Prostate gland (tissue), 2 donors: ENCODE results near the gene INPP5E.
"Not testable (repeated sequence)": the region's sequence is repeated elsewhere in the genome, so short reads cannot be mapped to it uniquely, and the experiment has no call there.

Experiments
- POLR2A ChIP-seq: fragments of 450-650 bp; IDR thresholded peaks from one replicate; pipeline ENCODE4 v1.6.1; 2016; ENCODE audit warnings: antibody characterized with exemption, mild to moderate bottlenecking
- TF ChIP-seq, protein P1 (sequence below), 4 experiments: fragments of 200-600 bp in 2 of 4; fragments of 450-650 bp in 2 of 4; sonication (generic) in 2 of 4; IDR thresholded peaks; 1 replicate in 3 of 4; 2 replicates in 1 of 4; pipeline ENCODE4 v1.5.1; 2016 to 2019; ENCODE audit warnings: antibody characterized with exemption in 4 of 4, mild to moderate bottlenecking in 2 of 4, moderate library complexity in 2 of 4

DNA sequence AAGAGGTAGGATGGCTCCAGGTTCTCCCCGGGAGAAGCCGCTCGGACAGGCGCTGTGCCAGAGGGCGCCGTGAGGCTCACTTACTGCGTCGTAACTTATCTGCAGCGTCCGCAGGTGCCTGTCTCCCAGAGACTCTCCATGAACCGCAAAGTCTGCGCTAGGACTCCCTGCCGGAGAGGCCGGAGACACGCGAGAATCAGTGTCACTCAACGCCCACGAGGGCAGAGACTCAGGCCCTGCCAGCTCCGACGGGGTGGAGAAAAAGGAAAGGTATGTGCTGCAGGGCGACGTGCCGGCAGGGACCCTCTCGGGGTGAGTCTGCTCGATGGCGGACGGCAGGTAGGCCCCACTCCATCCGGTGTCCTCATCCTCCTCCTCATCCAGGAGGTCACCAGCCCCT lies 32.6 kb downstream of the INPP5E start:
- TF ChIP-seq, protein P1, sequence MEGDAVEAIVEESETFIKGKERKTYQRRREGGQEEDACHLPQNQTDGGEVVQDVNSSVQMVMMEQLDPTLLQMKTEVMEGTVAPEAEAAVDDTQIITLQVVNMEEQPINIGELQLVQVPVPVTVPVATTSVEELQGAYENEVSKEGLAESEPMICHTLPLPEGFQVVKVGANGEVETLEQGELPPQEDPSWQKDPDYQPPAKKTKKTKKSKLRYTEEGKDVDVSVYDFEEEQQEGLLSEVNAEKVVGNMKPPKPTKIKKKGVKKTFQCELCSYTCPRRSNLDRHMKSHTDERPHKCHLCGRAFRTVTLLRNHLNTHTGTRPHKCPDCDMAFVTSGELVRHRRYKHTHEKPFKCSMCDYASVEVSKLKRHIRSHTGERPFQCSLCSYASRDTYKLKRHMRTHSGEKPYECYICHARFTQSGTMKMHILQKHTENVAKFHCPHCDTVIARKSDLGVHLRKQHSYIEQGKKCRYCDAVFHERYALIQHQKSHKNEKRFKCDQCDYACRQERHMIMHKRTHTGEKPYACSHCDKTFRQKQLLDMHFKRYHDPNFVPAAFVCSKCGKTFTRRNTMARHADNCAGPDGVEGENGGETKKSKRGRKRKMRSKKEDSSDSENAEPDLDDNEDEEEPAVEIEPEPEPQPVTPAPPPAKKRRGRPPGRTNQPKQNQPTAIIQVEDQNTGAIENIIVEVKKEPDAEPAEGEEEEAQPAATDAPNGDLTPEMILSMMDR (IDR thresholded peaks at IDR 0.05) = not testable (repeated sequence)
- not testable (repeated sequence) for TF ChIP-seq POLR2A
